ENCODE measurements around the gene NWD2.
"Not testable (repeated sequence)": the region's sequence is repeated elsewhere in the genome, so short reads cannot be mapped to it uniquely, and the experiment has no call there.

NWD2 gene, protein sequence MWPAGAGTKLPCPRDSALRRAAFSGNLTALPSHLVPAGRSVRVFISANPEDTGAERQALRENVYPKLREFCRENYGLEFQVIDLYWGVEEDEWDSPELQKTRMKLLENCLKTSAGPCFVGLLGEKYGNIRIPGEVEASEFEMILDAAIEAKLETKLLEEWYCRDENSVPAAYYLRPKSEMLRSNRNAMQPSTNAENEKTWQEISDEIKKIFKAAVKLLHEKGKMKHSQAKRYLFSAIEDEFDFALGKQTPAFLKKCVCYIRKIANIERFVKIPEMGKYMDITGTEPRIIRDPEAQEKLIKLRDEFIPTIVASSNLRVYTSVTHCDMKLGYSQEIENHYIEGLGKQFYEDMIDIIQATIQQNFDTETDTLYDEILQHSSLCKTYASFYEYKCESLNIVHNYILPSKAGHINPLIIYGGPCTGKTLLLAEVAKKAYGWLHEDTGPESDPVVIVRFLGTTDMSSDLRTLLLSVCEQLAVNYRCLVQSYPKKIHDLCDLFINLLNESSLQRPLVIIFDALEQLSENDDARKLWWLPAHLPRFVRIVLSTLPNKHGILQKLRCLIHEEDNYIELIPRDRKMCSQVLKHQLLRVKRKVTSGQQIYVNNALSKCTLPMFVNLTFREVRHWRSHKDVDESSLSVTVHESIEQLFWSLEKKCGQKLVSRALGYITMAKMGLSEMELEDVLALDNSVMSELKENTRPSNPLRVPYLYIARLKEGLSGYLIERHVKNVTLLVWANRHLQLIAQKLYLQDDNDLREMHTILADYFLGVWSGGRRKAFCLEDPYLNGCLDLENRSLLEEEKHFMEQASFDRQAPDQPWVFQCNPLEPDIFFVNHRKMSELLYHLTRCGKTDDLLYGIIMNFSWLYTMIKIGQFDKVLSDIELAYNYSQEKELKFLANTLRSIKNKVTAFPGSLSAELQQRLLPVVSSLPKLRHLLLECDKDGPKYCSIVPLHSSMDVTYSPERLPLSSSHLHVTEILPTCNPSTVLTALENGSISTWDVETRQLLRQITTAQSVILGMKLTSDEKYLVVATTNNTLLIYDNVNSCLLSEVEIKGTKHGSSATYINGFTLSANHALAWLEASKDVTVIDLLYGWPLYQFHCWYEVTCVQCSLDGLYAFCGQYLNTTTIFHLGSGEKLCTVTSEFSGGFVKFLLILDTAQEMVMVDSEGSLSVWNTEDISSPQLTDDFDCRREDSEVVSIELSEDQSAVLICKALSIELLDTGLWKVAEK (N-terminal part only)

DNA sequence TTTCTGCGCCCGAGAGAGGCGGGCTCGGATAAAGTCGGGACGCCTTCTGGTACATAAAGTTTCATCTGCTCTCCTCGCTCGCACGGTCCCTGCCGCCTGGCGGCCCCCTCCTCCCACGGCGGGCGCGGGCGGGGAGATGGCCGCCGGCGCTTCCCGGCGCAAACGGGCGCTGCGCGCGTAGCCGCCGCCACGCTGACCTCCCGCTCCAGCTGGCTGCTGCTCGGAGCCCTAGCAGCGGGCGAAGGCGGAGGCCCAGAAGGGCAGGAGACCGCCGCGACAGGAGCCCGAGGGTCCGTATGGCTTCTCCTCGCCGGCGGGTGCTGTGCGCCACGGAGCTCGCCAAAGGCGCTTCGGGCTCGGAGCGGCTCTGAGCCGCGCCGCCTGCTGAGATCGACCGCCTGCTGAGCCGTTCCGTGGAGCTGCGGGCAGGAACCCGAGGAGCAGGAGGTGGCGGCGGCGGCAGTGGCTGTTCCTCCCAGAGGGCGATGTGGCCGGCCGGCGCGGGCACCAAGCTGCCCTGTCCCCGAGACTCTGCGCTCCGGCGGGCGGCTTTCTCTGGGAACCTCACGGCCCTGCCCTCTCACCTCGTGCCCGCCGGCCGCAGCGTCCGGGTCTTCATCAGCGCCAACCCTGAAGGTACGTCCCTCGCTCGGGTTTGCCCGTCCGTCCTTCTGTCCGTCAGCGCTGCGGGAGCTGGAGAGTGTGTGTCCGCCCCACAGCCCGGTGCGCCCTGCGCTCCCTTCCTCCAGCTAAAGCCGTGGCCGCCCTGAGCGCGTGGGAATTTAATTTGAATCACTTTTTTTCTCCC is at the start of gene NWD2:
NWD2 (plus strand) TSS at position 161 of the 808 bp plus-strand sequence; CDS start at position 486, 325 bp downstream.
- no peak for DNase-seq

DNA sequence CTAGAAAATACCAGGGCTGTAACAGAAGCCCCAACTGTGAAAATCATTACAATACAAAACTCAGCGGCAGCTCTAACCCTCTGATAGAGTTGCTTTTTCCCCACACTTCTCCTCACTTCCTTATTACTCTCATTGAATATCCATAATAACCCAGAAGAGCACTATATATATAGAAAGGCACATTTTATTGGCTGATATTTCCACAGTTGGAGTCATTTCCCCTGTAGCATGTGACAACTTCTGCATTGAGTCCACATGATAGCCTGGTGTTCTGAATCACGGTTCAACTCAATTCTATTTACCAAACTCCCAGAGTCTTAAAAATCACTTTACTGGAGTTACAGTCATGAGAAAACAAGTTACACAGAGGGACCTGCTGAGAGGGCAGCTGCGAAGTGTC is 46.6 kb upstream of the NWD2 start:
- DNase-seq: no peak

DNA sequence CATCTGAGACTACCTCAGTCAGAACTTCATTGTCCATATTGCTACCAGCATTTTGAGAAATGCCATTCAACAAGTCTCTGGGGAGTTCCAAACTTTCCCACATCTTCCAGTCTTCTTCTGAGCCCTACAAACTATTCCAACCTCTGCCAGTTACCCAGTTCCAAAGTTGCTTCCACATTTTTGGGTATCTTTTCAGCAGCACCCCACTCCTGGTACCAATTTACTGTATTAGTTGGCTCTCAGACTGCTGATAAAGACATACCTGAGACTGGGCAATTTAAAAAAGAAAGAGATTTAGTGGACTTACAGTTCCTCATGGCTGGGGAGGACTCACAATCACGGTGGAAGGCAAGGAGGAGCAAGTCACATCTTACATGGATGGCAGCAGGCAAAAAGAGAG is 39.8 kb upstream of the NWD2 start:
- not testable (repeated sequence) for DNase-seq

DNA sequence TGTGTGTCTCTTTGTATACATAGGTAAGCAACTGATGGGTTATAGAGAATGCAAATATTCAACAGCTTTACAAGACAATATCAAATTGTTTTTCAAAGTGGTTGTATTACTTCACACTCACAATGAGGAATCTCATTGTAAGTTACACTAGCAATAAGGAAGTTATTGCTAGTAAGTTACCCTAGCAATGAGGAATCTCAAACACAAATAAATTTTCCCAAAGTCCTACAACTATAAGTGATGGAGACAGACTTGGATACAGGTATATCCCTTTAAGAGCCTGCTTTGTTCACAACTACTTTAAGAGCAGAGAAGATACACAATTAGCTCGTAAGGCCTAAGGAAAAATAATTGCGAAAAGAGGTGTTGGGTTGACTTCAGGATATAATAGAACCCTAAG is 28.3 kb upstream of the NWD2 start:
- DNase-seq: no peak

DNA sequence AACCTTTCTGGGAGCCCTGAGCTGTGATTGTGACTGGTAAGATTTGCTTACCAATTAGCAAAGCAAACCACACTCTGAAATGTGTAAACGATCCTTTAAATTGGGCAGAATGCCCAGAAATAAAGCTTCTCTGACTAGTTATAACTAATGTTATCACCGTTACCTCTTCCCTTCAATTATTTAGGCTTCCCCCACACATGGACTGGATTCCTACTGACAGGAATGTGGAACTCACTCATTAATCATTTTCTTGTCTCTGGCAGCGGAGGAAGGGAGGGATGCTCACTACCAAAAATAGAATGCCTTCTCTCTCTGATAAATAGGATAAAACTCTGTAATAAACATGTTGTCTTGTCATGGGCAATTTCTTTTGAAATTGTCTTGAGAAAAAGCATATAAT is 25.3 kb upstream of the NWD2 start:
- no peak for DNase-seq

DNA sequence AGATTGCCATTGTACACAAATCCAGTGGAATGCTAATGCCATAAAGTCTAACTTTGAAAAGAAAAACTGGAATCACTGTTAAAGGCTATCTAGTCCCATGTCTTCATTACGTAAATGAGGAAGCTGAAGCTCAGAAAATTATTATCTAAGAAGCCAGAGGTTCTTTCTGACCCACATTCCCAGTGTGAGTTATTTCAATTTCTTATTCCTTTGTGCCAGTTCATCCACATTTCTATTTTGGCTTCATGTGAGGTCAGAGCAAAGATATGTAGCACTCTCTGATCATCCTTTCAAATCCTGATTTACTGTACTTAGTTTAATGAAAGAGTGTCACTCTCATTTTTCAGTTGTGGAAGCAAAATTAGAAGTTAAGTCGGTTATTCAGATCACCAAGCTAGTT is 24.6 kb upstream of the NWD2 start:
- no peak for DNase-seq

DNA sequence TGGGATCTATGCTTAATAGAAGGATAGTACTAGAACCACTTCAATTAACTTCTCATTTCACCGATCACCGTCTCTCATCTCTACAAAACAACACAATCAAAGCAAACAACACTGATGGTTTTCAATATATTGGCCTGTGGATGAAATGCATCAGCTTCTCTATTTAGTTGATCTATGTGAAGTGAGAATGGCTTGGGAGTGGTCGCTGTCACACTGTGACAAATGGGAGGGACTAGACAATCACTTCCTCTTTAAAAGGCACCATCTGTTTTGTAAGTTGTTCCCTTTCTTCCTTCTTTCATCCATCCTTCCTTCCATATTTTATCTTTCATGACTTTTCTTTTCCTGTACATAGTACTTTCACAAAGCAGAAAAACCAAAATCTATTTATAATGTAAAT is 23.9 kb upstream of the NWD2 start:
- no peak for DNase-seq

DNA sequence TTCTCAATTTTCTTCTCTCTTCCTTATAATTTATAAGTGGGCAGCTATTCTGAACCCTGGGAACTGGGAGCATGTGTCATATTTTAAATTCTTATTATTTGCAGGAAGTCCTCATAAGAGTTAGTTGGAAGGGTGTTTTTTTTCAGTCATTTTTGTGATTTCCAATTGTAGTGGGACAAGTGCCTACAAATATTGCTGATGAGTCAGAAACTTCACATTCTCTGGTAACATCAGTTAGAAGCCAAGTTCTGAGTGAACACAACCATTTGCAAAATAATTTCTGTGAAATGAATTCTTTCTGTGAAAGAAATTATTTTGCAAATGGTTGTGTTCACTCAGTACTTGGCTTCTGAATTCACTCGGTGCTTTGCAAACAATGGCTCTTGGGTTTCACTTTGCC is 20.8 kb upstream of the NWD2 start:
- no peak for DNase-seq

DNA sequence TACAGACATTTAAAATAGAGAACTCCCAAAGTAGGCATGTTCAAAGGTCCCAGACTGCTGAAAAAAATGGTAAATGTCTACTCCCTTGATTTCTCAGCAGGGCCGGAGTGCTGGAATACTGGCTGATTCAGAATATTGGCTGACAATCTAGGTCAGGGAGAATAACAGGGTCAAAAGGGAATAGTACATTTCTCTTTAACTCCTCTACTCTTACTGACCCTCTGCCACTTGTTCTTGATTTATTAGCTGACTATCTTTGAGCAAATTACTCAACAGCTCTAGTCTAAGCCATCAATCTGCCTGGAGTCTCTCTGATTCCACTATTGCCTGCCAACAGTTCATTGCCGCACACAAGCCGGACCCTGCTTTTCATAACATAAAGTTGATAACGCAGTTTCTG is 19.7 kb upstream of the NWD2 start:
- DNase-seq: no peak

DNA sequence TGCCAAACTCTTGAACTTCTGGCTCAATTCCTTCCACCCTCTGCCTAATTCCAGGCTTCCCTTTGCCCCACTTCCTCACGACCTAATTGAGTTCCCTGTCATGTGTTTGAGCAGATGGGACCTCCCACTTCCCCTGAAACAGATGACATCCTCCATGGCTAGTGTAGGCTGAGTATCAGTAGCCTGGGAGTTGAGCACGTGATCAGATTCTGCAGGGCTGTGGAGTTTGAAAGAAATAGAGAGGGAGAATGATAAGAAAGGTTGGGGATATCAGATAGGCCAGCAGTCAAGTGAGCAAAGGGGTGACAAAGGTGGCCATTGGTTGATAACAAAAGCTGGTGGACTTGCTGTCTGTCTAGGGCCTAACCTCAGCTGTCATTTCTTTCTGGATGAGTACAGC is 18.8 kb upstream of the NWD2 start:
- DNase-seq: no peak

DNA sequence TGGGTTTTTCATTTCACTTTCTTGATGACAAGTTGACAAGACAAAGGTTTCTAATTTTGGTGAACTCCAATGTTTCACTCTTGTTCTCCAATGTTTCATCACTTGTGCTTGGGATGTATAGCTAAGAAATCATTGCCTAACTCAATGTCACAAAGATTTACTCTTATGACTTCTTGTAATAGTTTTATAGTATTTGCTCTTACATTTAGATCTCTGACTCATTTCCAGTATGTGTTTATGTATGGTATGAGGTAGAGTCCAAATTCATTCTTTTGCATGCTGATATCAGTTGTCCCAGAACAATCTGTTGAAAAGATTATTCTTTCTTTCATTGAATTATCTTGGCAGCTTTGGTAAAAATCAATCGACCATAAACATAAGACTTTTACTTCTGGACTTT is 12.2 kb upstream of the NWD2 start:
- DNase-seq: no peak

DNA sequence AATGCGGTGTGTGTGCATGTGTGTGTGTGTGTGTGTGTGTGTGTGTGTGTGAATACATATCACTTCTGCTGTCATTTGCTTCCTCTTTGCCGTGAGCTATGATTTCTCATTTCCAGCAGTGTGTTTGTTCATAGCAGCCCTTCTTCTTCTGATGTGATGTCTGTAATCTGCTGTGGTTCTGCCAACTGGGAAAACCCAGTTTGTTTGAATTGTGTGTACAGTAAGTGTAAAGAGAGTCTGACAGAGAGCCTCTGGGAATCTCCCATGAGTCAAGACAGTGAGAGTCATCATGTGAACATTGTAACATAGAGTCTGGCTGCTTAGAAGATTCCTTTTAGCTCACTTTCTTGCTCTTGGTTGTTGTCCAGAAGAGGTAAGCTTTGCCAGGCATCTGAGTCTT is 8.4 kb upstream of the NWD2 start:
- DNase-seq: no peak

DNA sequence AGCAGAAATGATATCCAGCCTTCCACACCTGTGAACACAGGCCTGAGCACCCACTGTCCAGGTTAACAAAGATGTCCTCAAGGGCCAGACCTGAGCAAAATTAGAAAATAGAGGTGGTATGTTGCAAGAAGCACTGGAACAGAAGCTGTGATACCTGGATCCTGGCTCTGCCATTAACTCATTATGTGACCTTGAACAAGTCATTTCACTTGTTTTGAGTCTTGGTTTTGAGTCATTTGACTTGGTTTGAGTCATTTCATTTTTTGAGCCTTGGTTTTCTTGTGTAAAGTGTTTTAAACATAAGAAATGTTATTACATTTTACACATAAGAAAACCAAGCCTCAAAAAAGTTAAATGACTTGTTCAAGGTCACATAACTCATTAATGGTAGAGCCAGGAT is 2.9 kb upstream of the NWD2 start:
- DNase-seq: no peak

DNA sequence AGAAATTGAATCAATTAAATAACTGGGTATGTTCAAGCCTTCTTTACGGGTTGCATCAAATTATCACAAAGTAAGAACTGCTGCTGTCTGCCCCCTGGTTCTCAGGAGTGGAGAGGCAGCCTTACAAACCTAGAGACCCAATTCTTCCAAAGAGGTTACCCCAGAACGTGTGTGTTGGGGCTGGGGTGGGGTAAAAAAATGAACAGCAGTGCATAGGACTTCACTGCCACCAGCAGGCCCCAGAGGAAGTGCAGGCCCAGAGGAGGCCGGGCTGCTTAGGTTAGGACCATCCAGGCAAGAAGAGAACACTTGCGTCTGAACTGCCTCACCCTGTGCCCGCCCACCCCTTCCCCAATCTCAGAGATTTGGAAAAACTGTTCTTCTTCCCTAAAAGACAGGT is 1.5 kb upstream of the NWD2 start:
- no peak for DNase-seq

DNA sequence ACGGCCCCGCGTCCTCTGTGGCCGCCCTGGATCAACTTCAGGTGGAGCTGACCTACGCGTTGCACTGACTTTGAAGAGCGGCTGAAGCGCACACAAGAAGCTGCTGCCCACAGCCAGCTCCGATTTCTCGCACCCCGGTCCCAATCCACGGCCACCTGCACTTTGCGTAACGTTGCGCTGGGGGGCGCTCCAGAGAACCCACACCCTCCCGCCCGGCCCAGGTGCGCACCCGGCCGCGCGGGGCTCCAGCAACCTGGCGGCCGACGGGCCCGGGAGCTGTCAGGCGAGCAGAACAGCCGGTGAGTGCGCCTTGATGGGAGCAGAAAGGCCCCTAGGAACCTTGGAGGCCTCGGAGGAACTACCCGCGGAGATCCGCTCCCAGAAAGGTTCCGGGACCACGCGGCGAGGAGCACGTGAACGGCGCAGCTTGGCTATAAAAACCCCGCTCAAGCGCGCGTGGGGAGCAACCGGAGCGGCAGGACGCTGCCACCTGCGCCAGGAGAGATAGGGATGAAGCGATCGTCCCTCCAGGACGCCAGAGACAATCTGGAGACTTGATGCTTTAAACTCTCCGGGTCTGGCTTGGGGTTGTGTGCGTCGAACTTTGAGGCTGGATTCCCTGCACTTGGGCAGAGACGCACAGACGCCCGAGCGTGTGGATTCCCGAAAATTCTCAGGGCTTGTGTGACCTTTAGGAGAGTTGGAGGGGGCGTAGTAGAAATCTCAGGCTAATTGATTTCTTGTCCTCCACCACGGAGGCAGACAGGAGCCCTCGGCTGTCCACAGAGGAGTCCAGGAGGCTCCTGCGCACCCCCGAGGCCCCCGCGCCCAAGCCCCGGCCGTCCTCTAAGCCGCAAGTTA is 591 bp upstream of the NWD2 start:
- DNase-seq: no peak

DNA sequence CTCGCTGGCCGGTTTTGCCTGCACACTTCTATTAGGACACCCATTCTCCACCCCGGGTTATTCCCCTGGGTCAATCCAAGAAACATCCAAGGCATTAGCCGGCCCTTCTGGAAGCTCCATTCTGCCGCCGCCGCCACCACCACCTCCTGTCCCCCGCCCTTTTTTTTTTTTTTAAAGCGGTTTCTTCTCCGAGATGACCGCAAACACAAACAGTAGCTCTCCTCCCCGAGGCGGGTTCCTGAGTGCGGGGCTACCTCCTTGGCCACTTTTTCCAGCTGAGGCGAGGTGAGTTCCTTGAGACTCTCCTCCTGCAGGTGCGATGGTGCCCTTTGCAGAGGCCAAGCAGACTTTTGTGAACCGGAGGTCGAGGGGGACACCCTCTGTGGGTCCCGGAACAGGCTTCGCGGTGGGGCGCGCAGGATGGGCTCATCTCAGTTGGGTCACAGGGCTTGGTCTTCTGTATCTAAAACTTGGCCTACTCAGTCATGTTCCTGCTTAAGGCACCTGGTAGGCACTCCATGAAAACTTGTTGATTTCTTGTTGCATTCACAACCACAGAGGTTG is 930 bp downstream of the NWD2 start:
- DNase-seq: no peak

DNA sequence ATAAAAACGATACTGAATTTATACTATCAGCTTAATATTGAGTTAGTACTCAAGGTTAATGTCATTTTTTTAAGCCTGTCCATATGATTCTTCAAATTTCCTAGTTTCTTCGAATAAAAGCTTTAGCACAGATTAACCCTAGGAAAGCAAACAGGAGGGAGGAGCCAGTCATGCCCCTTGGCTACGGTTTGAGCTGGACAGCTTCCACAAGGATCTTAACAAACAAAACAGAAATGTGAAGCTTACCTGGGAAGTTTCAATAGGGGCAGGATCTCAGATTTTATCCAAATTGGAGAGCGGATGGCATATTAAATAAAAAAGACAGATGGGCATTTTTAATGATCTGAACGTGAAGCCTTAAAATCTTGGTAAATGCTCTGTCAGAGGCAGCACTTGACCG is 2.3 kb downstream of the NWD2 start:
- no peak for DNase-seq

DNA sequence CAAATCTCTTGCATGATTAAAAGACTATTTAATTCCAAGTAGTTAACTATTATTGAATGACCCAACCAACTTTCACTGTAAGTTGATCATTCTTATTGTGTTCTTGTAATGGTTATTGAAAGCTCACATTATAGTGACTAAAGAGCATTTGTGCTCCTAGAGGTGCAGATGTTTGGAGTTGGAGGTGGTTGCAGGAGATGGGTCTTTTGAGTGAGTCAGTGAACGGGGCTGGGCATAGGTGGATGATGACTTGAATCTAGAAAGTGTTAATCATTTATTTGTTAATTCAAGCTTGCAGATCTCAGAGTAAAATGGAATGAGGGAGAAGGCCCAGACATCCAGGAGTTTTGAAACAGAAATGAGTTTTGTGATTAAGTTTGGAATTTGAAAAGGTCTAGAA is 13.7 kb downstream of the NWD2 start:
- DNase-seq: no peak

DNA sequence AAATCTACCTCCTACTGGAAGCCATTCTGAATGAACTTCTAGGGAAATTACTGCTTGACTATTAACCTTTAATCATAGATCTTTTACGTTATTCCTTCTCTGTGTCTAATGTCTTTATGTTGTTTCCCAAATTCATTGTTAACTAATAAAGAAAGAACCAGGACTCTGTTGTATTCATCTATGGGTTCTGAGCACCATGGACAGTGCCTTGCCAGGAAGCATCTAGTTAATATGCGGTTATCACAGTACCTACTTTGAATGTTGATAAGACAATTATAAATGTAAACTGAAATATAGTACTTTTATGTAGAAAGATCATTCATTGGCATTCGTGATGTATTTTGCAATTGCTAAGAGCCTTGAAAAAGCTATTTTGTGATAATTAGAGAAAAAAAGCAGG is 23.8 kb downstream of the NWD2 start:
- DNase-seq: no peak

DNA sequence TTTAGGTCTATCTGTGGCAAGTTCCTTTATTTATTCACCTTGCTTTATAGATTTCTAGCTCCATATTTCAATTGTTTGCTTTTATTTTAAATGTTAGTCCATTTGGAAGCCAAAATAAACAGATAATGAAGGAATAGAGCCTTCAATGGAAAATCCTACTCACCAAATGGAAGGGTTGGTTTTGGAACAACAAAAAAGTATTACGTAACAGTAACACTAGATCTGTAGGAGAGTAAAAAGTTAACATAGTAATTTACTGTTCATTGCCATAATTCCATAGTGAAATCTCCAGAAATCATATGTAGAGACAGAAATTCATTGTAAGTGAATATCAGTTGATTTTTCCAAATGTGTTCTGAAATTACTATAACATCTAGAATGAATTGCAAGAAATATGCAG is 34.6 kb downstream of the NWD2 start:
- DNase-seq: no peak

DNA sequence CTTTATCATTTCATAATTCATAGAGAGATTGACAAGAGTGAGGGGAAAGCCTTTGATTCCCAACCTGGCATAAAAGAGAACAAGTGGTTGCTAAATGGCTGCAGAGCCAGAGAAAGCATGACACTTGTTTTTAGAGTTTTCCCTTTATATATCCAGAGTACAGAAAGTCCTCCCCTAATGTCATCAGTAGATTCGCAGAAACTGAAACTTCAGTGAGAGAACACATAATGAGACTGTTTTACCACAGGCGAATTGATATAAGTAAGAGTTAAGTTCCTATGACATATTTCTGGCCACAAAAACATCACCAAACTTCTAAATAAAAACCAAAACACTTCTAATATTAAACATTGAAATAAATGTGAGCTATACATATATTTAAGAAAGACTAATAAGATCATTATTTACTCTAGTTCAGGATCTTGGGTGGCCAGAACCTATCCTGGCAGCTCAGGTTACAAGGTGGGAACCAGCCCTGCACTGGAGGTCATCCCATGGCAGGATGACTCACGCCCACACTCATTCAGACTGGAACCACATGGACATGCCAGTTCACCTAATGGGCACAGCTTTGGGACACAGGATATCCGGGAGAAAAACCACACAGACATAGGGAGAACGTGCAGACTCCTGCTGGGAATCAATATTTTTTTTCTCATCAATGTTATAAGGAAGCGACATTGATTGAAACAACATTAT is 35.5 kb downstream of the NWD2 start:
- DNase-seq: no peak

All from fibroblast of skin of right biceps (primary cell).